ENCODE results near the gene ANAPC4. TPM values are rescaled to one million over a fixed set of nuclear protein-coding genes. Genes with fewer than 3 reads are reported as not detected.
A peak's percentile ranks its signal among the peaks of the same experiment; 100 is the strongest.

ANAPC4 gene
- total RNA-seq, 1 donor from 2014 or later, result 25.9 TPM

DNA sequence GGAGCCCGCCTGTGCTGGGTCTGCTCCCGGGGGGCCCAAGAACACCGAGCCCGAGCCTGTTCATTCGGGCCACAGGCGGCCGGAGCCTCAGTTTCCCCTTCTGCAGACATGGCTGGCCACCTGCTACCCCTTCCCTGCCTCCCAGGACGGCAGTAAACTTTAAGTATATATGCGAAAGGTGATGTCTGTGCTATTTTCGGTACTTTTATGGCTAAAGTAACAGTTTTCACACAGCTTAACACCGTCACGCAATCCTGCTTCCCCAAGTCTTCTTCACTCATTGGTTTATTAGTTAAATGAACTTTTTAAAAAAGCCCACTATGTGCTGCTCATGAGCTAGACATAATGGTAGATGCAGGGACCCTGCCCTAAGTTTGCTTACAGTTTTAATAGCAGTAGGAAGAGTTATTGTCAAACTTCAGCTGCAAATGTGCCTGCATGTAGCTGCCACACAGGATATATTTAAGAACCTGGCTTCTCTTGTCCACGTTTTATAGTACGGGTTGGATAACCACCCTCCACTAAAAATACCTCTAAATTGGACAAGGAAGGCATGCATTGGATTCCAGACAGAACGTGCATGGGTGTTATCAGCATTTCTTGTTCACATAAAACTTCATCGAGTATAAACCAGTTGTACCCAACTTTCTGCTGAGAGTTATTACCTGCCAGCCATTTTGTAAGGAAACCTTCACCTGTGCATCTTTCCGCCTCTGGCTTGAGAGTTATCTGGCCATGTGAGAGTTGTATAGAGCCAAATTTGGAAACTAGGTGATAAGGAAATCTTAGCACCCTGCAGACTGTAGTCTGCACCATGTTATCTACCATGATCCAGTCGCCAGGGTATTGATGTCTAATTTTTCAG lies 741 bp downstream of the ANAPC4 start:
- Mint-ChIP-seq H3K36me3 (ENCODE audit: unreplicated experiment) (peaks cover 17% of the 10 kb centered on the region), H3K4me3 (ENCODE audit: unreplicated experiment) (no peak overlapping the region), H3K9me3 (ENCODE audit: unreplicated experiment) (no peaks in the 10 kb centered on the region), H3K27me3 (ENCODE audit: unreplicated experiment) (no peaks in the 10 kb centered on the region), H3K4me1 (ENCODE audit: unreplicated experiment) (peaks cover 4% of the 10 kb centered on the region), H3K27ac (ENCODE audit: unreplicated experiment) (peak overlapping the region; percentile 80)
- TF ChIP-seq, protein P1, sequence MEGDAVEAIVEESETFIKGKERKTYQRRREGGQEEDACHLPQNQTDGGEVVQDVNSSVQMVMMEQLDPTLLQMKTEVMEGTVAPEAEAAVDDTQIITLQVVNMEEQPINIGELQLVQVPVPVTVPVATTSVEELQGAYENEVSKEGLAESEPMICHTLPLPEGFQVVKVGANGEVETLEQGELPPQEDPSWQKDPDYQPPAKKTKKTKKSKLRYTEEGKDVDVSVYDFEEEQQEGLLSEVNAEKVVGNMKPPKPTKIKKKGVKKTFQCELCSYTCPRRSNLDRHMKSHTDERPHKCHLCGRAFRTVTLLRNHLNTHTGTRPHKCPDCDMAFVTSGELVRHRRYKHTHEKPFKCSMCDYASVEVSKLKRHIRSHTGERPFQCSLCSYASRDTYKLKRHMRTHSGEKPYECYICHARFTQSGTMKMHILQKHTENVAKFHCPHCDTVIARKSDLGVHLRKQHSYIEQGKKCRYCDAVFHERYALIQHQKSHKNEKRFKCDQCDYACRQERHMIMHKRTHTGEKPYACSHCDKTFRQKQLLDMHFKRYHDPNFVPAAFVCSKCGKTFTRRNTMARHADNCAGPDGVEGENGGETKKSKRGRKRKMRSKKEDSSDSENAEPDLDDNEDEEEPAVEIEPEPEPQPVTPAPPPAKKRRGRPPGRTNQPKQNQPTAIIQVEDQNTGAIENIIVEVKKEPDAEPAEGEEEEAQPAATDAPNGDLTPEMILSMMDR (IDR thresholded peaks at IDR 0.05), result no peak
- no peak for DNase-seq (ENCODE audit: extremely low spot score, unreplicated experiment)

DNA sequence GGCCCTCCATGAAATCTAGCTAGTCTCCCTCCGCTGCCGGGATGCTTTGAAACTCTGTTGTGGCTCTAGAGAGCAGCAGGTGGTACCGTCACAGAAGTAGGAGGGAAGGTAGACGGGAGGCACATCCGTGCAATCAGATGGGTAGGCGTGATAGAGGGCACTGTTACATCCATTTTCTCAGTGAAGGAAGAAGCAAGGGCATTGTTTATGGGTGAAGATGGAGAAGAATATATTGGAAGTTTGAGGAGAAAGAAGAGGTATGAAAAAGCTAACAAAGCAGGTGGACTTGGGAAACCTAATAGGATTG lies 1.3 kb downstream of the ANAPC4 start:
- no peak overlapping the region for H3K4me3 Mint-ChIP-seq (ENCODE audit: unreplicated experiment)
- H3K27ac Mint-ChIP-seq (ENCODE audit: unreplicated experiment), result no peak overlapping the region
- no peak for DNase-seq (ENCODE audit: extremely low spot score, unreplicated experiment)
- peaks cover 23% of the 10 kb centered on the region for H3K36me3 Mint-ChIP-seq (ENCODE audit: unreplicated experiment)
- H3K9me3 Mint-ChIP-seq (ENCODE audit: unreplicated experiment), result no peaks in the 10 kb centered on the region
- no peaks in the 10 kb centered on the region for H3K27me3 Mint-ChIP-seq (ENCODE audit: unreplicated experiment)
- TF ChIP-seq, protein P1 (IDR thresholded peaks at IDR 0.05), result no peak
- peaks cover 4% of the 10 kb centered on the region for H3K4me1 Mint-ChIP-seq (ENCODE audit: unreplicated experiment)

DNA sequence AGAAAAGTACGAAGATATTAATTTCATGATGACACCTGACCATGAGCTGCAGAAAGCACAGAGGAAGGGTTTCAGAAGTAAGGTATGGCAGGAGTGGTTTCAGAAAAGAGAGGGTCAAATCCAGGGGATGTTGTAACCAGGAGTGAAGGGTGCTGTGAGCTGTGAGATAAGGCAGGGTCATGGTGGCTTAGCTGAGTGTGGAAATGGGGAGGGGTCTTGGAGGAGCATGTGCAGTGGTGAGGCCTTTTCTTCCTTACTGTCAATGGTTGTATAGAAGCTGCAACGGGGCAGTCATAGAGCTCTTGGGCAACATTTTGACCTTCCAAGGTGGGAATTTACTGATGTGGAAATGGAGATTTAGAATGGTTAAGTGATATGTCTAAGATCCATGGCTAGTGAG lies 2.5 kb downstream of the ANAPC4 start:
- TF ChIP-seq, protein P1 (IDR thresholded peaks at IDR 0.05), result no peak
- Mint-ChIP-seq H3K4me1 (ENCODE audit: unreplicated experiment) (peaks cover 4% of the 10 kb centered on the region), H3K27me3 (ENCODE audit: unreplicated experiment) (no peaks in the 10 kb centered on the region), H3K27ac (ENCODE audit: unreplicated experiment) (no peak overlapping the region), H3K36me3 (ENCODE audit: unreplicated experiment) (peaks cover 31% of the 10 kb centered on the region), H3K4me3 (ENCODE audit: unreplicated experiment) (no peak overlapping the region), H3K9me3 (ENCODE audit: unreplicated experiment) (no peaks in the 10 kb centered on the region)
- DNase-seq (ENCODE audit: extremely low spot score, unreplicated experiment), result no peak

DNA sequence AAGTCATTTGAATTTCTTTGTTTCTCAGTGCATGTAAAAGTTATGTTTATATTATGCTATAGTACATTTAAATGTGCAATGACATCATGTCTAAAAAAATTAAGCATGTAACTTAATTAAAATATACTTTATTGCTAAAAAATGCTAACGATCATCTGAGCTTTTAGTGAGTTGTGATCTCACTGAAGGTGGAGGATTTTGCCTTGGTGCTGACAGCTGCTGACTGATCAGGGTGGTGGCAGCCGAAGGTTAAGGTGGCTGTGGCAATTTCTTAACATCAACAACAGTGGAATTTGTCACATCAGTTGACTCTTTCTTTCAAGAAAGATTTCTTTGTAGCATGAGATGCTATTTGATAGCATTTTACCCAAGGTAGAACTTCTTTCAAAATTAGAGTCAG lies 6.6 kb downstream of the ANAPC4 start:
- Mint-ChIP-seq H3K27ac (ENCODE audit: unreplicated experiment) (no peak overlapping the region), H3K4me1 (ENCODE audit: unreplicated experiment) (no peaks in the 10 kb centered on the region), H3K4me3 (ENCODE audit: unreplicated experiment) (no peak overlapping the region), H3K9me3 (ENCODE audit: unreplicated experiment) (no peaks in the 10 kb centered on the region), H3K27me3 (ENCODE audit: unreplicated experiment) (no peaks in the 10 kb centered on the region), H3K36me3 (ENCODE audit: unreplicated experiment) (peaks cover 42% of the 10 kb centered on the region)
- TF ChIP-seq, protein P1 (IDR thresholded peaks at IDR 0.05), result no peak
- DNase-seq (ENCODE audit: extremely low spot score, unreplicated experiment), result no peak

DNA sequence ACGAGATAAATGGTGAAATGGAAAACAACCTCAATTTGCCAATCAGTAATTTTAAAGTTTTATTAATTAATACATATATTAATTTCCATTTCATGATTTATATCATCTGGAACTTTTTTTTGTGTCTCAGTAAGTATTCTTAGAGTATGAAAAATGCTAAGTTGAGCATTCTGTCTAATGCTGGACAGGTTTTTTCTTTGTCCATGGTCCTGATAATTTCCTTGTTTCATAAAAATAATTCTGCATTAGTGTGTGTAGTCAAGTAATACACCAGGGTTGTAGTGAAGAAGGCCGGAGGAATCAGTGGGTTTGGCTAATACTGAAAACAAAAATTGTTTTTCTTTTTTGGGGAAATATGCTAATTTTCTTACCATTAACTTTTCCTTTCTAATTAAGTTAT lies 9.9 kb downstream of the ANAPC4 start:
- TF ChIP-seq, protein P1 (IDR thresholded peaks at IDR 0.05), result no peak
- Mint-ChIP-seq H3K27me3 (ENCODE audit: unreplicated experiment) (no peaks in the 10 kb centered on the region), H3K4me1 (ENCODE audit: unreplicated experiment) (no peaks in the 10 kb centered on the region), H3K27ac (ENCODE audit: unreplicated experiment) (no peak overlapping the region), H3K9me3 (ENCODE audit: unreplicated experiment) (no peaks in the 10 kb centered on the region), H3K4me3 (ENCODE audit: unreplicated experiment) (no peak overlapping the region), H3K36me3 (ENCODE audit: unreplicated experiment) (peaks cover 52% of the 10 kb centered on the region)
- no peak for DNase-seq (ENCODE audit: extremely low spot score, unreplicated experiment)
